DMS 273 (cell line): ENCODE measurements around the gene PRKAG2.
"Not testable (repeated sequence)": the region's sequence is repeated elsewhere in the genome, so short reads cannot be mapped to it uniquely, and the experiment has no call there.

ENCODE experiments used
- DNase-seq: peaks from one replicate; lab custom pipeline; 2025; ENCODE audit not compliant: unreplicated experiment; lab: John Stamatoyannopoulos, UW

Gene PRKAG2

DNA sequence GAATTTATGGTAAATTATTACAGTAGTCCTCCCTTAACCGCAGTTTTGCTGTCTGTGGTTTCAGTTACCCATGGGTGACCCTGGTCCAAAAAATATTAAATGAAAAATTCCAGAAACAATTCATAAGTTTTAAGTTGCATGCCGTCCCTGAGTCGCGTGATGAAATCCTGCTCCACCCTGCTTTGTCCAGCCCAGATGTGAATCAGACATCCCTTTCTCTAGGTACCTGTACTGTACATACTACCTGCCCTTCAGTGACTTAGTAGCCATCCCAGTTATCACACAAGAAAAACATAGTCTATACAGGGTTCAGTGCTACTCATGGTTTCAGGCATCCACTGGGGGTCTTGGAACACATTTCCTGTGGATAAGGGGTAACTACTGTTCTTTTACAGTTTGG is 336.8 kb downstream of the PRKAG2 start:
- no peak for DNase-seq

DNA sequence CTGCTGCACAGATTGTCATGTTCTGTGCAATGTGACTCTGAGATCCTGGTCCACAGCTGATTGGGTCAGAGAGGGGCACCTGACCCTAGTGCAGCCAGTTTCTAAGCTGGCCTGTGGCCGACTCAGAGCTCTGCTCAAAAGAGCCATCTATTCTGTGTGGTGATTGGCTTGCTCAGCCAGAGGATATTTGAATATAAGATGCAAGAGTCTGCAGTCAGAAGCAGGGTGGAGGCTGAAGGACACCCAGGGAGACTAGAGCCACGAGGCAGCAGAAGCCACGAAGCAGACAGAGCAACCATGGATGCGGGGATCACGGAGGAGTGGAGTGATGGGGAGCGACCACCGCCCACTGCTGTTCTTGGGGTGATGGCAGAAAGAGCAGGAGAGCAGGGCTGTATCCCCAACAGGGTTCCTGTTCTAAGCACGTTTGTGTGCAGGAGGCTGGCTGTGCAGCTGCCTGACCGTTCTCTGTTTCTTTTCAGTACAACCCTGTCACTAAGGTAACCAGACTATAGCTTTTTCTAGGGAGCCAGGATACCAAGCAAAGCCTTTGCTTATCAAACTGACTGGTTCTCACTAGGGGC is 337.7 kb downstream of the PRKAG2 start:
- peak; percentile 78 for DNase-seq

DNA sequence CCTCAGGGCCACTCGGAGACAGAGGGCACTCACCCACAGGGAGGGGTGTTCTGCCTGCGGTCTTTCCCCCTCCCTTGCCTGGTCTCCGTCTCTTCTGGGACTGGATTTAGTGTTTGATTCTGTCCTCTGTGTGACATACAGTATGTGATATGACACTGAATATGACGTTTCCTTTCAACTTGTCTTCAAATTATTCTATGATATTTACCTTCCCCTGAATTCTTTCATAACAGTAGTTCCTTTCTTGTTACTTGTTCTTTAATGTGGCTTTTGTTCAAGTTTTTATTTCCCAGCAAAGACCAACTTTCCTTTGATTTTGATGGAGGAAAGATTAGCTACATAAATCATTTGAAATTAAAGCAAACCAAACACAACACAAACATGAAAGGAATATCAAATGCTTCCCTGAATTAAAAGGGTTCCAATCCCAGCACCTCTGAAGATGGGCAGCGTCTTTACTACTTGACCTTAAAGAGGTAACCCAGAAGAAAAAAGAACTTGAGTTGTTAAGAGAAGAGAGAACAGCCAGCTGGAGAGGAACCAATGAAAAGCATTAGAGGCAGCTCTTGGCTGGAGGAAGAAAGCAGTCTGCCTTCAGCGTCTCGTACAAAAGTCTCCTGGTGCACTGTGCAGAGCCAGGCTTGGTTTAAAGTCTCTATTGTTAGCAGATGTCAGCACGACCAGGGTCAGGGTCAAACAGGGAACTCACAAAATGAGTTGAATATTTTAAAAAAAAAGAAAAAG is 338.9 kb downstream of the PRKAG2 start:
- peak; percentile 54 for DNase-seq

DNA sequence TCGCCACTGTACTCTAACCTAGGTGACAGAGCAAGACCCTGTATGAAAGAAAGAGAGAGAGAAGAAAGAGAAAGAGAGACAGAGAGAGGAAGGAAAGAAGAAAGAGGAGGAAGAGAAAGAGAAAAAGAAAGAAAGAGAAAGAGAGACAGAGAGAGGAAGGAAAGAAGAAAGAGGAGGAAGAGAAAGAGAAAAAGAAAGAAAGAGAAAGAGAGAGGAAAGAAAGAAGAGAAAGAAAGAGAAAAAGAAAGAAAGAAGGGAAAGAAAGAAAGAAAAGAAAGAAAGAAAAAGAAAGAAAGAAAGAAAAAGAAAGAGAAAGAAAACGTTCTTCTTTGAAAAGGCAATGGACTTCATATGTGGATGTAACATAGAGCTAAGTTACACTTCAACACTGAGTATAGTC is 340.7 kb downstream of the PRKAG2 start:
- DNase-seq = not testable (repeated sequence)

DNA sequence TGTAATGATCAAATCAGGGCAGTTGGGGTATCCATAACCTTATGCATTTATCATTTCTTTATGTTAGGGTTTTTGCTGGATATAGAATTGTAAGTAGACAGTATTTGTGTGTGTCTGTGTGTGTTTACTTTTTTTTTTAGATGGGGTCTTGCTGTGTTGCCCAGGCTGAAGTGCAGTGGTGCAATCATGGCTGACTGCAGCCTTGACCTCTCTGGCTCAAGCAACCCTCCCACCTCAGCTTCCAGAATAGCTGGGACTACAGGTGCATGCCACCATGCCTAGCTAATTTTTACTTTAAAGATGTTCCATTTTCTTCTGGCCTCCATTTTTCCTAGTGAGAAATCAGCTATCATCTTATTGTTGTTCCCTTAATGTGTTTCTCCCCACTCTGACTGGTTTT is 347.1 kb downstream of the PRKAG2 start:
- DNase-seq = no peak

DNA sequence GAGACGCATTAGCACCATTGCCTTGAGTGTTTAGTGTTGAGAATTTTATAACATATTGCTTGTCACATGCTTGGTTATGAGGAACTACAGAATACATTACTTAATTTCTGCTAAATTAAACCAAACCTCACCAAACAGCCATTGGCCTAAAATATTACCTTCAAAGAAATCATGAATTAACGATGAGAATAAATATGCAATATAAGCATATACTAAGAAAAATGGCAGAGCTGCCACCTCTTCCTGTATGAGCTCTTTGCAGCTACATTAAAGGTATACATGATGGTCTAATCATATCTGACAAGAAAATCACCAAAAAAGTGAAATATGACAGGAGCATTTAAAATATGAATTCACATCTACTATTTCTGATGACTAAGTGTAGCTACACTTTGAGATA is 352.1 kb downstream of the PRKAG2 start:
- DNase-seq = no peak

DNA sequence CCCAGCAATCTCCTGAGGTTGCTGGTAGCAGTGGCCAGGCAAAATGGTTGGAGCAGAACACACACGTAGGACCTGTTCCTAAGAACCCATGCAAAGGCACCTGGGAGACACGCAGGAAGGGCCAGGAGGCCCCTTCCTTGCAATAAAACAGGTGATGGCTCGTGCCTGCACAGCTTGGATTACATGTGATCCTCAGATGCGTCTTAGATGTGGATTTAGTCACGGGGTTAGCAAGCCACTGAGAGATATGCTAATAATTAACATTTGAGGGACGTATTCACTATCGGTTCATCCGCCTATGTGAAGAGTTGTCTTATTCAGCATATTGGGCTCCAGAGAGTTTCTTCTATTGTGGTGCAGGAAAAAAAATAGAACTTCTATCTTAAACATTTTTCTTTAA is 352.6 kb downstream of the PRKAG2 start:
- no peak for DNase-seq

DNA sequence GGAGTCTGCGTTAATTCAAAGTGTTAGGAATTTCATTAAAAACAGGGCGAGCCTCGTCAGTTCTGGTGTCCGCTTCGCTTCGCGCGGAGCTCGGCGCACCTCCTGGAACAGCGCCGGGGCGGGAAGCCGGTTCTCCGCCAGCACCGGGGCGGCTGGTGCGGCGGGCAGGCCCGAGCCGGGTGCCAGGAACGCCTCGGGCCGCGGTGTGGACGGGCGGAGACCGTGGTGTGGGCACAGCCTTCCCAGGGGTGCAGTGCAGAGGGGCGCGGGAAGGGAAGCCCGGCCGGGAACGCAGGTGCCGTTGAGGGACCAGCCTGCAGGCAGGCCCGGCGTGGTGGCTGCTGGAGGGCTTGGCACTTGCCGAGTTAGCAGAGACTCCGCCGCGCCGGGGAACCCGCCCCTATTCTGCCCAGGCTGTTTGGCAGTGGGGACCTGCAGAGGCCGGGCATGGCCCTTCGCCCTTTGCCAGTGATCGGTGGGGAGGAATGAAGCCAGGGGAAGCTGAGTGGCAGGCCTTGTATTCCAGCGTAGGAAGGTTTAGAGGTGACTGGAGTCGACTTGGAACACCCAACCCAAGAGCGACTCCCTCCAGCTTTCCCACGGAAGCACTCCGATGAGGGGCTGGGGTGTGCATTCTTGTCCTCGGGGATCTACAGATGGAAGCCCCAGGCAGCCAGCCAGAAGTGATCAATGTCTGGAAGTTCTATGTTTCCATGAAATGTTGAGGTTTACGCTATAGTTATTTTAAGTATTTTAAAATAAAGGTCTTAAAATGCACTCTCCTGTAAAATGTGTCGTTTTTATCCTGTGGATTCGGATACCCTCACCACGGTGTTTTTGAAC is 356.3 kb downstream of the PRKAG2 start:
- peak; percentile 69 for DNase-seq

DNA sequence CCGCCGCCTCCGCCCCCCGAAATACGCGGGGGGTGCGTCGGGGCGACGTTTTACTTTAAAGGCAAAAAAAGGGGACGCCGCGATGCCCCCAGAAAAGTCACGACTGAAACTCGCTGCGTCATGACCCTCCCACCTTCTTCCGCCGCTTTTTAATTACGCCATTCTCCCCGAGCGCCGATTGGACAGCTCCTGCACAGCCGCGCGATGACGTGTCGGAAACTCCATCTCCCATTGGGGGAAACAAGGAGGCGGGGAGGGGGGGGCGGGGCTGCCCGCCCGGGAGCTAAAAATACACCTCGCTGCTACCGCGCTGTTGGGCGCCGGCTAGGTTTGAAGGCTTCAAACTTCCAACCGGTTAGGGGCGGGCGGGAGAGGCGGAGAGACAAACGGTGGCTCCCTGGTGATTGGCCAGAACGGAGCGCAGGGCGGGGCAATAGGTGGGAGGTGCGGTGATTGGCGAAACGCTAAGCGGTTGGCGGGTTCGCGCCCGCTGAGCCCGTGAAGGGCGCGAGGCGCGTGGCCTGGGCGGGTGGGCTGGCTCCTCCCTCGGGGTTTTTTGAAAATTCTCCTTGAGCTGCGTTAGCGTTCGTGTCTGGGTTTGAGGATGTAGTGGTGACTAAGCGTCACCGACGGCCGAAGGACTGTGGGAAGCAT is 357.0 kb downstream of the PRKAG2 start, which contains the start of gene RHEB:
Gene RHEB (minus strand): TSS at position 131 of the 654 bp plus-strand sequence. CDS start 384 bp downstream, outside the sequence.
- DNase-seq = peak; percentile 100

DNA sequence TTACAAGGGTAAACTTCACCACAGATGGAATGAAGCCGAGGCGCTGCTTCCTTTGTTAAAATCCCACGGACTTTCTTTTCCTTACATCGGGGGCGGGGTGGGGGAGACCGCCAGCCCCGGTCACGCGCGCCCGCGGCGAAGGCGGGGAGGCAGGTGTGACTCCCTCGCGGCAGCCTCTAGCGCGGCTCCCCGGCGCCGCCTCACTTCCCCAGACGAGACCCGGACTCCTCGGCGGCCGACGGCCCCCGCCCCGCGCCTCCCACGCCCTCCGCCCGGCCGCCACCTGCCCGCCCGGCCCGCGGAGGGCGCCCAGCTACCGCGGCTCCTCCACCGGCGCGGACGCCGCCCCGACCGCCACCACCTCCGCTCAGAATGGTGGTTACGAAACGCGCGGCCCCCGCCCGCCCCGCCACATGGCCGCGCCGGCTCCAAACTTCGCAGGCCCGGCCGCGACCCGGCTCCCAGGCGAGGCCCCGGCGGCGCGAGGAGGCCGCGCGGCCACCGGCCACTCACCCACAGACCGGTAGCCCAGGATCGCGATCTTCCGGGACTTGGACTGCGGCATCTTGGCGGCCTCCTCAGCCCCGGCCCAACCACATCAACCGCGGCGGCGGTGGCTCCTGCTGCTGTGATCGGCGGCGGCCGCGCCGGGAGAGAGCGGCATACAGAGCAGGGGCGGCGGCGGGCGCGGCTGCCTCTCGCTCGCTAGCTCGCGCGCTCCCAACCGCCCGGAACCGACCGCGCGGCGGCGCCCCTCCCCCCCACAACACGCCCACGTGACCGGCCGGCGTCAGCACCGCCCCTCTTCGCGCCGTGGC is 357.8 kb downstream of the PRKAG2 start:
- peak; percentile 73 for DNase-seq

DNA sequence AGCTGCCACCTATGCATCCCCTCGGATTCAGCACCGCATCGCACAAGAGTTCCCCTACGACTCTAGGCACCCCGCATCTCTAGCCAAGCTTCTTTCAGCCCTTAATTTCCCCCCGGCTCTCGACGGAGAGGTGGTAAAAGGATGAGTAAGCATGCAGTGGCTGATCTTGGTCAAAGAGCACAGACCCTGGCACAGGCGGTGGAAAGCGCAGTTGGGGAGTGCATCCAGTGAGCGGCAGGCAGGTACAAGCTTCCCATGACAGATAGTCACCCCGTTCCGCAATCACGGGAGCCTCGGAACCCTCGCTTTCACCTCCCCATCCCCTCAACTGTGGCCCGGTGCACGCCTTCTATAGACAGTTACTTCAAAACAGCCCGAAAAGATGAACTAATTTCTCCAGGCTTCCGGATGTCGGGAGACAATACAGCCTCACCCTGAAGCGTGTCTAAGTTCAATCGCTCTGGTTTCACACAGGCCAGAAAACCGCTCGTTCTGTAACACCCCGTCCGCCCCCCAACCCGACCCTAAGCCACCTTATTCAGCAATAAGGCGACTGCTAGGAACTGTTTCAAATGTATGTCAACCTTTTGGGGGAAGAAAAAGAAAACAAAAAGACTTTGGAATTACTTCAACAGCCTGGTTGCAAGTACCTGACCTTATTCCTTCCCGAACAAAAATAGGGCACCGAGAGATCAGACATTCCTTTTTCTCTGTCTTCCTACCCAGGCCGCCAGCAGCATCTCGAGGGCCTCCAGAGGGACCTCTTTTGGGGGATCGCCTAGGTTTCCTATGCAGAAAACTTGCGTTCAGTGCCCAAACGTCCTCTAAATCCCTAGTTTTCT is 358.6 kb downstream of the PRKAG2 start:
- peak; percentile 80 for DNase-seq

DNA sequence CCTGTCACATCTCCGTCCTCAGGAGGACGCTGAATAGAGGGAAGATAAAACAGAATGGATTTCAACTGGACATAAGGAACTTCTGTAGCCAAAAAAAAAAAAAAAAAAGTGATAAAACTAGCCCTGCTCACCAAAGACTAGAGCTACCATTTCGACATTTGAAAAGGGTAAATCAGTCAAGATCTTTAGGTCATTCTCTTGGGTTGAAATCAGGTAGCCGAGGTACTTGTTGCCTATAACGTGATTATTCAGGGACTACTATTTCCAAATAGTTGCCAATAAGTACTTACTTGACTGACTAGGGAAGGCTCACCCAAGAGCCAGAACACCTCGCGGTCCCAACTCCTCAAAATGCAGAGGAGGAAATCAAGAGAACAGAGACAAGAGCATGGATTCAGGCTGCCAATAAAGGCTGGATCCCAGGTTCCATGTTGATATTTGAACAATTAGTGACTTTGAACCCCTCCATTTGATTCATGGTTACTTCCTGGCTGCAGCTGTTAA is 359.3 kb downstream of the PRKAG2 start:
- no peak for DNase-seq

DNA sequence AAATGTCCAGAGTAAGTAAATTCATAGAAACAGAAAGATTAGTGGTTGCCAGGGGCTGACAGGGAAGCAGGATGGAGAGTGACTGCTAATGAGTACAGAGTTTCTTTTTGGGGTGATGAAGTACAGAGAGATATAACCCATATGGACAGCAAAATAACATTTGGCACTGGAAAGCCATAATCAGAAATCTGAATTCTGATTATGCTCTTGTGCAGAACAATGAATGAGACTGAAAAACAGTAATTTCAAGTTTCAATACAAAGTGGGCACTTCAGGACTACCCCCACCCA is 361.7 kb downstream of the PRKAG2 start:
- no peak for DNase-seq

DNA sequence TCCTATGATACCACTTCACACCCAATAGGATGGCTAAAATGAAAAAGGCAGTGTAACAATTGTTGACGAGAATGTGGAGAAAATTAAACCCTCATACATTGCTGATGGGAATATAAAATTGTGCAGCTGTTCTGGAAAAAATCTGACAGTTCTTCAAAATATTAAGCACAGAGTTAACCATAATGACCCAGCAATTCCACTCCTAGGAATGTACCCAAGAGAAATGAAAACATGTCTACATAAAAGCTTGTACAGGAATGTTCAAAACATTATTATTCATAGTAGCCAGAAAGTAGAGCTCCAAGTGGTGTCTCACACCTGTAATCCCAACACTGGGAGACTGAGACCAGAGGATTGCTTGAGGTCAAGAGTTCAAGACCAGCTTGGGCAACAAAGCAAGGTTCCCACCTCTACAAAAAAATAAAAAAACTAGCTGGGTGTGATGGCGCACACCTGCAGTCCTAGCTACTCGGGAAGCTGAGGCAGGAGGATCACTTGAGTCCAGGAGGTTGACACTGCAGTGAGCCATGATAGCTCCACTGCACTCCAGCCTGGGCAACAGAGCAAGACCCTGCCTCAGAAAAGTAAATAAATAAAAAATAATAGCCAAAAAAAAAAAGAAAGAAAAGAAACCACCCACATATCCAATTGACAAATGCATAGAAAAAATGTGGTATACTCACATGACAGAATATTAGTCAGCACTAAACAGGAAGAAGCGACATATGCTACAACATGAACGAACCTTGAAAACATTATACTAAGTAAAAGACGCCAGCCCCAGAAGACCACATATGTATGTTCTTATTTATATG is 362.2 kb downstream of the PRKAG2 start:
- no peak for DNase-seq

DNA sequence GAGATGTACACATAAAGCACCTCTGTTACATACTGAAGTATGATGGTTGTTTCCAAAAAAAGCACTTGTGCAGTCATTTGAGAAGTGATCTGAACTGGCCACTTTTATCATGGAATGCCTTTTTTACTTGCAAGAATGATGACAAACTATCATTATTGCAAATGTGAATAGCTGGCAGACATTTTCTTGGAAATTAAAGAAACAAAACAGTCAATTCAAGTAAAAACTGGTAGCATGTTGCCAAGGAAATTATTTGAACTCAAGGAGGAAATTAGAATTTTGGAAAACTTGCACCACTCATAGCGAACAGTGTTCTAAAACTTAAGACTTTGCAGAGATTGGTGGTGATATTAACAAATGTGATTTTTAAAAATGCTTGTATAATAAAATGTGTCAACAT is 363.8 kb downstream of the PRKAG2 start:
- DNase-seq = no peak

DNA sequence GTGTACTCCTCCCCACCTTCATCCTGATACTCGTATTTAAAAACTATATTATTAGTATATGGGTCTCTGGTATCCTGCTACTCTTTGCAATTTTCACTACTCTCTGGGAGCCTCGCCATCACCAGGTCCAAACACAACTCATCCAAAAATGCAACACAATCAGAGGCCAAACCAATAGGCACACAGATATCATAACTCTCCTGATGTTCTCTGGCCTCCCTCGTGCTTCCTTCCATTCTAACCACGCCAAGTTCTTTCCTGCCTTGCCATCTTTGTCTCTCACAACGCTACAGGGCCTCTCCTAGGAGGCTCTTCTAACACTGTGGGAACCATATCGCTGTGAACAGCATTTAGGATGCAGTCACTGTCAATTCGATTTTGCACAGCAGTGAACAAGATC is 364.6 kb downstream of the PRKAG2 start:
- DNase-seq = no peak

DNA sequence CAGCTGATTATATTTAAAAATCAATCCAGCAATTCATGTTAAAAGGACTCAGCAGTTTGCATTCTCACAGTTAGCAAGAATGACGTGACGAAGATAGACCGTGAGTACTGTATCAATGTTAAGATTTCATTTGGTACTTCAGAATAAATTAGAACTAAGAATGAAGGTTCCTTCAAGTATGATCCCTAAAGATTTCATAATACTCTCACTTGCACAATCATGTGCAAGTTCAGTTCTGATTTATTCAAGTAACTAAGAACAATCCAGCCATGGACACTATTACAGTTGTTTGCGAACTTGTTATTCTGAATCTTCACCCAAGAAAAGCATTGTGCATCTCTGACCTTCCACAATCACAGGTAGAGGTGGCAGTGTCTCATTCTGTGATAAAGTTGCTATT is 365.0 kb downstream of the PRKAG2 start:
- DNase-seq = no peak

DNA sequence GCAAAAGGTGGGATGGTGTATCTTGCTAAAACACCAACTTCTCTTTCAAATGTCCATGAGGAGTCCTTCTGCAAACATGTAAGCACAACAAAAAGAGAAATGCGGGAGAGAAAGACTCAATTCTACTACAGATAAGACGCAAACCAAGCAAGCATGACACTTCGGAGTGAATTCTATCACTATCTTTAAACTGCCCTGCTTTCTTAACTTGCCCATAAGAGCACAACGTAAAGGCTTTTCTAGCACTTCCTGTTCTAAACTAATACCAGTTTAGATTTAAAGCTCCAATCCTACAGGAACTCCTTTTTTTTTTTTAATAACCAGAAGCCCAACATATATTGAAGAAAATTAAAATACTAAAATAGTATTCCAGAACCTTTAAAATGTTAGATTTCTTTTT is 365.6 kb downstream of the PRKAG2 start:
- no peak for DNase-seq
